IMR-90 (cell line): Measurements from ENCODE around the gene ATP1B1. TPM values are rescaled to one million over a fixed set of nuclear protein-coding genes. Genes with fewer than 3 reads are reported as not detected.

Experiments
- ATAC-seq: fragments of 200-7000 bp; cut with Tn5 transposase; 2 replicates; pipeline ENCODE4 v1.9.1; 2020; ENCODE audit warnings: low read depth, mild to moderate bottlenecking, moderate library complexity
- BruUV-seq: library from RNA; stranded (reverse); fragments of 400-500 nt; replicated peaks from 2 replicates; lab custom pipeline; 2021; lab: Mats Ljungman, UMichigan
- CTCF ChIA-PET: fragments of 300-600 bp; formaldehyde crosslinking; extraction: SDS; loops from one replicate; lab custom pipeline; 2021; ENCODE audit warnings: antibody characterized with exemption; lab: Yijun Ruan, JAX
- POLR2A ChIA-PET: fragments of 300-600 bp; sonication (Branson Sonifier 250); formaldehyde crosslinking; loops from one replicate; lab custom pipeline; 2022; ENCODE audit warnings: antibody characterized with exemption; ENCODE audit not compliant: unreplicated experiment; lab: Charles Lee
- DNase-seq: peaks from one replicate; pipeline ENCODE4 v3.0.0; 2013
- H2AFZ ChIP-seq: replicated peaks from 2 replicates; pipeline ENCODE3; 2013; ENCODE audit warnings: low read length, mild to moderate bottlenecking; ENCODE audit not compliant: poor library complexity
- H2AK5ac ChIP-seq: 2 replicates; pipeline ENCODE4 v1.6.1; 2013; ENCODE audit warnings: low read depth, low read length, inconsistent platforms
- H2AK9ac ChIP-seq: replicated peaks from 2 replicates; pipeline ENCODE3; 2013; ENCODE audit warnings: mild to moderate bottlenecking, low read depth, low read length, moderate library complexity; ENCODE audit not compliant: poor library complexity
- H2BK120ac ChIP-seq: 2 replicates; pipeline ENCODE4 v1.6.1; 2013; ENCODE audit warnings: low read depth, low read length, inconsistent platforms
- H2BK15ac ChIP-seq: 3 replicates; pipeline ENCODE4 v1.6.1; 2013; ENCODE audit warnings: low read depth, low read length, inconsistent platforms
- H2BK20ac ChIP-seq: 2 replicates; pipeline ENCODE4 v1.6.1; 2013; ENCODE audit warnings: low read depth, mild to moderate bottlenecking, inconsistent platforms, low read length, moderate library complexity
- H2BK5ac ChIP-seq: 2 replicates; pipeline ENCODE4 v1.6.1; 2013; ENCODE audit warnings: mild to moderate bottlenecking, low read depth, low read length, inconsistent platforms; ENCODE audit not compliant: poor library complexity, severe bottlenecking
- H3K14ac ChIP-seq: replicated peaks from 2 replicates; pipeline ENCODE4 v1.6.1; 2013; ENCODE audit warnings: low read depth, low read length, inconsistent platforms
- H3K18ac ChIP-seq: 2 replicates; pipeline ENCODE4 v1.6.1; 2013; ENCODE audit warnings: low read depth, low read length, control low read depth
- H3K23ac ChIP-seq: 2 replicates; pipeline ENCODE4 v1.6.1; 2013; ENCODE audit warnings: low read depth, low read length, inconsistent platforms
- H3K27ac ChIP-seq: 2 replicates; pipeline ENCODE4 v1.5.1; 2013; ENCODE audit warnings: mild to moderate bottlenecking, control low read depth, low read length; ENCODE audit not compliant: insufficient read depth
- H3K27me3 ChIP-seq: 2 replicates; pipeline ENCODE4 v1.6.1; 2013; ENCODE audit warnings: low read length; ENCODE audit not compliant: control insufficient read depth, insufficient read depth
- H3K36me3 ChIP-seq: 2 replicates; pipeline ENCODE4 v1.6.1; 2013; ENCODE audit warnings: low read length, mixed read lengths; ENCODE audit not compliant: control insufficient read depth, insufficient read depth
- H3K4ac ChIP-seq: 2 replicates; pipeline ENCODE4 v1.6.1; 2013; ENCODE audit warnings: low read depth, low read length, inconsistent platforms
- H3K4me1 ChIP-seq: 2 replicates; pipeline ENCODE4 v1.6.1; 2013; ENCODE audit warnings: low read length, mixed read lengths; ENCODE audit not compliant: control insufficient read depth, insufficient read depth
- H3K4me2 ChIP-seq: 2 replicates; pipeline ENCODE4 v1.6.1; 2013; ENCODE audit warnings: low read depth, mild to moderate bottlenecking, control low read depth, low read length, moderate library complexity
- H3K4me3 ChIP-seq: 2 replicates; pipeline ENCODE4 v1.5.1; 2013; ENCODE audit warnings: low read depth, mild to moderate bottlenecking, control low read depth, low read length, moderate library complexity; ENCODE audit not compliant: insufficient read depth
- H3K56ac ChIP-seq: 2 replicates; pipeline ENCODE4 v1.6.1; 2013; ENCODE audit warnings: low read length, inconsistent platforms; ENCODE audit not compliant: insufficient read depth; ENCODE audit errors: extremely low read depth
- H3K79me1 ChIP-seq, 2 experiments: 2 replicates each; pipeline ENCODE4 v1.6.1; 2013; ENCODE audit warnings: low read length in 2 of 2, inconsistent platforms in 1 of 2, low read depth in 1 of 2
- H3K9ac ChIP-seq: 2 replicates; pipeline ENCODE4 v1.6.1; 2013; ENCODE audit warnings: low read depth, low read length, control low read depth
- H3K9me1 ChIP-seq: 2 replicates; pipeline ENCODE4 v1.6.1; 2013; ENCODE audit warnings: low read length, inconsistent platforms; ENCODE audit not compliant: insufficient read depth
- H3K9me3 ChIP-seq: 2 replicates; pipeline ENCODE4 v1.6.1; 2013; ENCODE audit warnings: low read length; ENCODE audit not compliant: control insufficient read depth, insufficient read depth
- H4K20me1 ChIP-seq: 2 replicates; pipeline ENCODE4 v1.6.1; 2013; ENCODE audit warnings: low read length, inconsistent platforms; ENCODE audit not compliant: insufficient read depth
- H4K5ac ChIP-seq: 2 replicates; pipeline ENCODE4 v1.6.1; 2013; ENCODE audit warnings: mild to moderate bottlenecking, low read depth, low read length, control low read depth
- H4K8ac ChIP-seq, 2 experiments: 2 replicates each; pipeline ENCODE4 v1.6.1; 2013; ENCODE audit warnings: low read depth in 2 of 2, low read length in 2 of 2, control low read depth in 1 of 2, inconsistent platforms in 1 of 2
- H4K91ac ChIP-seq: 2 replicates; pipeline ENCODE4 v1.6.1; 2013; ENCODE audit warnings: low read depth, low read length, inconsistent platforms; ENCODE audit not compliant: insufficient read depth
- BHLHE40 ChIP-seq: fragments of 150-350 bp; IDR thresholded peaks from 2 replicates; pipeline ENCODE4 v1.6.1; 2016; ENCODE audit warnings: mild to moderate bottlenecking, low read depth, low read length
- CEBPB ChIP-seq: IDR thresholded peaks from 2 replicates; pipeline ENCODE4 v1.6.1; 2012; ENCODE audit warnings: low read depth, low read length, improper control_type of control experiment
- CTCF ChIP-seq: conservative IDR thresholded peaks from 2 replicates; pipeline ENCODE4 v1.5.1; 2012; ENCODE audit warnings: mild to moderate bottlenecking, low read depth, low read length, improper control_type of control experiment
- ELK1 ChIP-seq: fragments of 150-350 bp; IDR thresholded peaks from 2 replicates; pipeline ENCODE4 v1.6.1; 2016; ENCODE audit warnings: low read depth, mild to moderate bottlenecking, low read length, moderate library complexity, borderline replicate concordance
- FOS ChIP-seq: fragments of 150-350 bp; IDR thresholded peaks from 2 replicates; pipeline ENCODE4 v1.6.1; 2016; ENCODE audit warnings: low read depth, low read length
- MAFK ChIP-seq: IDR thresholded peaks from 2 replicates; pipeline ENCODE4 v1.6.1; 2012; ENCODE audit warnings: low read depth, low read length, improper control_type of control experiment
- MAZ ChIP-seq: IDR thresholded peaks from 2 replicates; pipeline ENCODE4 v1.6.1; 2012; ENCODE audit warnings: low read depth, mild to moderate bottlenecking, low read length, improper control_type of control experiment, moderate library complexity, borderline replicate concordance
- NFE2L2 ChIP-seq: fragments of 150-350 bp; IDR thresholded peaks from 2 replicates; pipeline ENCODE4 v1.6.1; 2016; ENCODE audit warnings: low read depth, mild to moderate bottlenecking, low read length
- POLR2A ChIP-seq: IDR thresholded peaks from 2 replicates; pipeline ENCODE4 v1.6.1; 2012; ENCODE audit warnings: mild to moderate bottlenecking, low read depth, low read length
- RAD21 ChIP-seq: IDR thresholded peaks from 2 replicates; pipeline ENCODE4 v1.6.1; 2012; ENCODE audit warnings: low read length, improper control_type of control experiment
- RCOR1 ChIP-seq: IDR thresholded peaks from 2 replicates; pipeline ENCODE4 v1.6.1; 2012; ENCODE audit warnings: mild to moderate bottlenecking, low read length, improper control_type of control experiment; ENCODE audit not compliant: insufficient replicate concordance
- RFX5 ChIP-seq: IDR thresholded peaks from 2 replicates; pipeline ENCODE4 v1.8.0; 2012; ENCODE audit warnings: low read depth, mild to moderate bottlenecking, low read length, moderate library complexity
- SMC3 ChIP-seq: fragments of 150-350 bp; IDR thresholded peaks from 2 replicates; pipeline ENCODE4 v1.6.1; 2016; ENCODE audit warnings: low read depth, mild to moderate bottlenecking, antibody characterized with exemption, low read length, moderate library complexity
- USF2 ChIP-seq: fragments of 150-350 bp; IDR thresholded peaks from 2 replicates; pipeline ENCODE4 v1.6.1; 2017; ENCODE audit warnings: mild to moderate bottlenecking, antibody characterized with exemption, low read length, low read depth
- WGBS, 2 experiments: methylation state at CpG; one replicate each; pipeline versions ENCODE4 v1.1.5 to v1.1.7; 2013; ENCODE audit warnings: missing lambda C conversion rate in 2 of 2; ENCODE audit not compliant: insufficient read length in 1 of 2; ENCODE audit errors: extremely low coverage in 2 of 2; 5-methylcytosine and 5-hydroxymethylcytosine counted together
- dilution Hi-C: fragments of 300-500 bp; cut with HindIII; formaldehyde crosslinking; loops from one replicate; pipeline ENCODE4 v1.14.3; 2018; ENCODE audit warnings: low sequenced_read_pairs; ENCODE audit not compliant: unreplicated experiment
- in situ Hi-C: fragments of 300-500 bp; cut with MboI; formaldehyde crosslinking; loops from 3 replicates; pipeline ENCODE4 v1.14.3; 2019; ENCODE audit warnings: low sequenced_read_pairs, inconsistent platforms, mixed read lengths
- intact Hi-C: fragments of 100-400 bp; cut with micrococcal nuclease; formaldehyde crosslinking; loops from 2 replicates; pipeline ENCODE4 v1.10.0; 2022
- polyA plus RNA-seq, 3 experiments: library from polyadenylated mRNA; depleted of rRNA; stranded (reverse); fragments of >200 nt; gene quantifications; 2 replicates each; pipeline ENCODE4 v1.2.3, GENCODE V29; 2012; ENCODE audit warnings: low replicate concordance in 1 of 3
- total RNA-seq: library from RNA; depleted of rRNA; stranded (reverse); fragments of >200 nt; gene quantifications from 2 replicates; pipeline ENCODE4 v1.2.3, GENCODE V29; 2012

Gene ATP1B1
- total and polyA plus RNA-seq, 2 of the 4 experiments (the other 2 are of a cell fraction), result 14.5 to 22.1 TPM

GRCh38 chr1:169072945-169073725, 33.4 kb upstream of the ATP1B1 start:
- WGBS, 2 experiments, result 71 to 100% methylated on average over 1 of the region's 6 CpGs
- Histone ChIP-seq H3K4me1 (no peaks in the 10 kb centered on the region), H2BK120ac (no peak overlapping the region), H3K27me3 (peaks cover 2% of the 10 kb centered on the region; the same call in 1 of the 2 replicates), H3K9me1 (no peaks in the 10 kb centered on the region), H3K9ac (no peak overlapping the region), H4K91ac (no peak overlapping the region), H3K14ac (no peak overlapping the region), H3K23ac (no peak overlapping the region), H2BK20ac (no peak overlapping the region), H3K56ac (no peak overlapping the region), H3K4me2 (no peak overlapping the region), H4K20me1 (no peaks in the 10 kb centered on the region), H2BK15ac (no peak overlapping the region), H3K27ac (no peak overlapping the region), H3K9me3 (no peaks in the 10 kb centered on the region), H3K79me1 (no peaks in the 10 kb centered on the region), H2AFZ (no peak overlapping the region), H4K5ac (no peak overlapping the region), H4K8ac (no peak overlapping the region), H3K4me3 (no peak overlapping the region), H3K36me3 (no peaks in the 10 kb centered on the region), H2BK5ac (no peak overlapping the region), H3K18ac (no peak overlapping the region), H3K4ac (no peak overlapping the region), H2AK5ac (no peak overlapping the region), H2AK9ac (no peak overlapping the region)
- in situ Hi-C loops (loop anchor here (10.0 kb wide), 1 partner anchor 58 kb away; no protein-coding TSS in a partner anchor), intact Hi-C loops (no loop called here), dilution Hi-C loops (no loop called here)
- TF ChIP-seq POLR2A, result no peak
- TF ChIP-seq CTCF, result no peak
- TF ChIP-seq MAZ, result no peak
- no peak for TF ChIP-seq NFE2L2
- no peak for TF ChIP-seq BHLHE40
- no peak for TF ChIP-seq CEBPB
- no peak for TF ChIP-seq MAFK
- no peak for TF ChIP-seq RCOR1
- TF ChIP-seq USF2, result no peak
- no peak for TF ChIP-seq SMC3
- no peak for TF ChIP-seq FOS
- TF ChIP-seq ELK1, result no peak
- no peak for TF ChIP-seq RFX5
- no peak for TF ChIP-seq RAD21
- DNase-seq (no peak), ATAC-seq (no peak)
- BruUV-seq, result no TSS peak
- CTCF ChIA-PET, result no interaction called here
- POLR2A ChIA-PET, result no interaction called here
